Measurements from ENCODE around the gene CLTCL1. TPM values are rescaled to one million over a fixed set of nuclear protein-coding genes. Genes with fewer than 3 reads are reported as not detected.
"Not testable (repeated sequence)": the region's sequence is repeated elsewhere in the genome, so short reads cannot be mapped to it uniquely, and the experiment has no call there.

CLTCL1 gene
- total RNA-seq, 1 donor from 2014 or later: 28.2 TPM

DNA sequence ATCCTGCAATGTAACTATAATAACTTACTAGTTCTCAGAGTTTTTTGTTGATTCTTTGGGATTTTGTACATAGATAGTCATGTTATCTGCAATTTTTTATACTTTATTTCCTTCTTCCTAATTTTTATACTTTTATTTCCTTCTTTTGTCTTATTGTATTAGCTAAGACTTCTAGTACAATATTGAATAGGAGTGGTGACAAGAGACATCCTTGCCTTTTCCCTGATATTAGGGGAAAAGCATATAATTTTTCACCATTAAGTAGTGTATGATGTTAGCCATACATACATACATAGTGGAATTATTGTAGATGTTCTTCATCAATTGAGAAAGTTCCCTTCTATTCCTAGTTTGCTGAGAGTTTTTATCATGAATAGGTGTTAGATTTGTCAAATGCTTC is 27.8 kb upstream of the CLTCL1 start:
- Histone ChIP-seq H3K27me3 (ENCODE audit: control insufficient read depth, insufficient read depth, low read length) (no peaks in the 10 kb centered on the region), H3K4me3 (ENCODE audit: low read depth, low read length) (no peak overlapping the region), H3K36me3 (ENCODE audit: control insufficient read depth, insufficient read depth, low read length) (no peaks in the 10 kb centered on the region)
- DNase-seq (ENCODE audit: low read depth): no peak
- TF ChIP-seq, protein P1, sequence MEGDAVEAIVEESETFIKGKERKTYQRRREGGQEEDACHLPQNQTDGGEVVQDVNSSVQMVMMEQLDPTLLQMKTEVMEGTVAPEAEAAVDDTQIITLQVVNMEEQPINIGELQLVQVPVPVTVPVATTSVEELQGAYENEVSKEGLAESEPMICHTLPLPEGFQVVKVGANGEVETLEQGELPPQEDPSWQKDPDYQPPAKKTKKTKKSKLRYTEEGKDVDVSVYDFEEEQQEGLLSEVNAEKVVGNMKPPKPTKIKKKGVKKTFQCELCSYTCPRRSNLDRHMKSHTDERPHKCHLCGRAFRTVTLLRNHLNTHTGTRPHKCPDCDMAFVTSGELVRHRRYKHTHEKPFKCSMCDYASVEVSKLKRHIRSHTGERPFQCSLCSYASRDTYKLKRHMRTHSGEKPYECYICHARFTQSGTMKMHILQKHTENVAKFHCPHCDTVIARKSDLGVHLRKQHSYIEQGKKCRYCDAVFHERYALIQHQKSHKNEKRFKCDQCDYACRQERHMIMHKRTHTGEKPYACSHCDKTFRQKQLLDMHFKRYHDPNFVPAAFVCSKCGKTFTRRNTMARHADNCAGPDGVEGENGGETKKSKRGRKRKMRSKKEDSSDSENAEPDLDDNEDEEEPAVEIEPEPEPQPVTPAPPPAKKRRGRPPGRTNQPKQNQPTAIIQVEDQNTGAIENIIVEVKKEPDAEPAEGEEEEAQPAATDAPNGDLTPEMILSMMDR (IDR thresholded peaks at IDR 0.05; ENCODE audit: insufficient read depth, low read length, poor library complexity, severe bottlenecking): no peak

DNA sequence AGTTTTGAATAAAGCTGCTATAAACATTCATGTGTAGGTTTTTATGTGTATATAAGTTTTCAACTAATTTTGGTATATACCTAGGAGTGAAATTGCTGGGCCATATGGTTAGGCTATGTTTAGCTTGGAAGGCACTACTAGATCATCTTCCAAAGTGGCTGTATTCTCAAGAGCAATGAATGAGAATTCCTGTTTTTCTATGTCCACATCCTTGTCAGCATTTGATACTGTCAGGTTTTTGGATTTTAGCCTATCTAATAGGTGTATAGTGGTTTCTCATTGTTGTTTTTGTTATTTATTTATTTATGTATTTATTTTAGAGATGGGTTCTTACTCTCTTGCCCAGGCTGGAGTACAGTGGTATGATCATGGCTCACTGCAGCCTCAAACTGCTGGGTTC is 26.3 kb upstream of the CLTCL1 start:
- H3K36me3 ChIP-seq (ENCODE audit: control insufficient read depth, insufficient read depth, low read length): no peaks in the 10 kb centered on the region
- no peaks in the 10 kb centered on the region for H3K27me3 ChIP-seq (ENCODE audit: control insufficient read depth, insufficient read depth, low read length)
- DNase-seq (ENCODE audit: low read depth): no peak
- TF ChIP-seq, protein P1 (IDR thresholded peaks at IDR 0.05; ENCODE audit: insufficient read depth, low read length, poor library complexity, severe bottlenecking): no peak
- no peak overlapping the region for H3K4me3 ChIP-seq (ENCODE audit: low read depth, low read length)

DNA sequence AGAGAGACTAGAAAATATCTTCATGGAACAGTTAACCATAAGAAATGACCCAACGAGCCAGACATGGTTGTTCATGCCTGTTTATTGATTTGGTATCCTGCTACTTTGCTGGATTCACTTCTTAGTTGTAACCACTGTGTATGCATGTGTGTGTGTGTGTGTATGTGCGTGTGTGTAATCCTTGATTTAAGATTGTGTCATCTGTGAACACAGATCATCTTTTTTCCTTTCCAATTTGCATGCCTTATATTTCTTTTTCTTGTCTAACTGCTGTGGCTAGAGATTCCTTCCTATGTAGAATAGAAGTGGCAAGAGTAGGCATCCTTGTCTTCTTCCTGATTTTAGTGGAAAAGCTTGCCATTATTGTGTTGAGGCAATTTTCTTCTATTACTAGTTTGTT is 16.4 kb upstream of the CLTCL1 start:
- TF ChIP-seq, protein P1 (IDR thresholded peaks at IDR 0.05; ENCODE audit: insufficient read depth, low read length, poor library complexity, severe bottlenecking): no peak
- Histone ChIP-seq H3K36me3 (ENCODE audit: control insufficient read depth, insufficient read depth, low read length) (no peaks in the 10 kb centered on the region), H3K27me3 (ENCODE audit: control insufficient read depth, insufficient read depth, low read length) (no peaks in the 10 kb centered on the region), H3K4me3 (ENCODE audit: low read depth, low read length) (no peak overlapping the region)
- DNase-seq (ENCODE audit: low read depth): no peak

DNA sequence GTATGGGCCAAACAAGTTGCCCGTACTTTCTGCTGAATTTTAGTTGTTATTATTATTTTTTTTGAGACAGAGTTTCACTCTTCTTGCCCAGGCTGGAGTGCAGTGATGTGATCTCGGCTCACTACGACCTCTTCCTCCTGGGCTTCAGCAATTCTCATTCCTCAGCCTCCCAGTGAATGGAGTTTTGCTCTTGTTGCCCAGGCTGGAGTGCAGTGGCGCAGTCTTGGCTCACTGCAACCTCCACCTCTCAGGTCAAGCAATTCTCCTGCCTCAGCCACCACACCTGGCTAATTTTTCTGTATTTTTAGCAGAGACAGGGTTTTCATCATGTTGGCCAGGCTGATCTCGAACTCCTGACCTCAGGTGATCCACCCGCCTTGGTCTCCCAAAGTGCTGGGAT is 15.0 kb upstream of the CLTCL1 start:
- DNase-seq (ENCODE audit: low read depth); H3K27me3 ChIP-seq (ENCODE audit: control insufficient read depth, insufficient read depth, low read length); H3K4me3 ChIP-seq (ENCODE audit: low read depth, low read length); H3K36me3 ChIP-seq (ENCODE audit: control insufficient read depth, insufficient read depth, low read length): not testable (repeated sequence)

DNA sequence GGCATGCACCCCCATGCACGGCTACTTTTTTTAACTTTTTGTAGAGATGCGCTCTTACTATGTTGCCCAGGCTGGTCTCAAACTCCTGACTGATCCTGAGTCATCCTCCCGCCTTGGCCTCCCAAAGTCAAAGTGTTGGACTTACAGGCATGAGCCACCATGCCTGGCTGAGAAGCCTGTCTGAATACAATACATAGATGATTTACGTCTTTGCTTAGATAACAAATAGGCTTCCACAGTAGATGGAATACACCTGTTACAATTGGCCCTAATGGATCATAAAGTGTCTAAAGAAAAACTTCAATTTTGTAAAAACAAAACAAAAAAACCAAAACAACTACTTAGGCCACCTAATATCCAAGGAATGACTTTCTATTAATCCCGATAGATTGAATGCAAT is 13.0 kb upstream of the CLTCL1 start:
- TF ChIP-seq, protein P1 (IDR thresholded peaks at IDR 0.05; ENCODE audit: insufficient read depth, low read length, poor library complexity, severe bottlenecking): no peak
- H3K27me3 ChIP-seq (ENCODE audit: control insufficient read depth, insufficient read depth, low read length): no peaks in the 10 kb centered on the region
- H3K36me3 ChIP-seq (ENCODE audit: control insufficient read depth, insufficient read depth, low read length): no peaks in the 10 kb centered on the region
- no peak overlapping the region for H3K4me3 ChIP-seq (ENCODE audit: low read depth, low read length)
- DNase-seq (ENCODE audit: low read depth): no peak

DNA sequence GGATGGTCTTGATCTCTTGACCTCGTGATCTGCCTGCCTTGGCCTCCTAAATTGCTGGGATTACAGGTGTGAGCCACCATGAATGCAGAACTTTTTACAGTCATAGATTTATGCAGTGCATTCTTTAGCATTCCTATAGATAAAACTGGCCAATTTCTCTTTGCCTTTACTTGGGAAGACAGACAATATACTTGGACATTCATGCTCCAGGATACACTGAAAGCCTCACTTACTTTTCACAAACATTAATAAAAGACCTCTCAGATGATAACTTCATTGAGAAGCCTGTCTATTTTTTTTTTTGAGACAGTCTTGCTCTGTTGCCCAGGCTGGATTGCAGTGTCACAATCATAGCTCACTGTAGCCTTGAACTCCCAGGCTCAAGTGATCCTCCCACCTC is 12.3 kb upstream of the CLTCL1 start:
- TF ChIP-seq, protein P1 (IDR thresholded peaks at IDR 0.05; ENCODE audit: insufficient read depth, low read length, poor library complexity, severe bottlenecking): no peak
- no peak overlapping the region for H3K4me3 ChIP-seq (ENCODE audit: low read depth, low read length)
- no peaks in the 10 kb centered on the region for H3K36me3 ChIP-seq (ENCODE audit: control insufficient read depth, insufficient read depth, low read length)
- no peaks in the 10 kb centered on the region for H3K27me3 ChIP-seq (ENCODE audit: control insufficient read depth, insufficient read depth, low read length)
- no peak for DNase-seq (ENCODE audit: low read depth)
